Brain microvascular endothelial cell (primary cell): ENCODE data around the gene SLC25A2.

Experiments used
- DNase-seq: peaks from one replicate; pipeline ENCODE4 v3.0.0-alpha.2; 2020
- H3K27ac ChIP-seq: fragments of 250-450 bp; sonication (Bioruptor Pico); 2 replicates; pipeline ENCODE4 v1.5.1; 2020; ENCODE audit warnings: mild to moderate bottlenecking, moderate library complexity
- H3K27me3 ChIP-seq: fragments of 250-450 bp; sonication (Bioruptor Pico); replicated peaks from 2 replicates; pipeline ENCODE4 v1.5.1; 2020; ENCODE audit warnings: mild to moderate bottlenecking
- H3K36me3 ChIP-seq: fragments of 250-450 bp; sonication (Bioruptor Pico); replicated peaks from 2 replicates; pipeline ENCODE4 v1.5.1; 2020; ENCODE audit warnings: mild to moderate bottlenecking
- H3K4me3 ChIP-seq: 2 replicates; pipeline ENCODE4 v1.5.1; 2011; ENCODE audit warnings: low read depth, mild to moderate bottlenecking, control low read depth, low read length, moderate library complexity
- CTCF ChIP-seq: IDR thresholded peaks from 2 replicates; pipeline ENCODE4 v1.5.1; 2011; ENCODE audit warnings: low read depth, mild to moderate bottlenecking, moderate library complexity, low read length, control low read depth, inconsistent platforms; ENCODE audit errors: missing control alignments
- in situ Hi-C: cut with HindIII; loops from 2 replicates; pipeline ENCODE4 v1.10.0; 2017; ENCODE audit warnings: low sequenced_read_pairs, low pct_ligation_motif_present

The SLC25A2 gene

GRCh38 chr5:141328231-141328630 is 24.4 kb upstream of the SLC25A2 start:
- in situ Hi-C loops, result no loop called here
- no peaks in the 10 kb centered on the region for H3K27me3 ChIP-seq
- no peak for TF ChIP-seq CTCF
- no peak for DNase-seq
- H3K4me3 ChIP-seq, result no peak overlapping the region
- H3K27ac ChIP-seq, result no peak overlapping the region
- H3K36me3 ChIP-seq, result no peaks in the 10 kb centered on the region

- Histone ChIP-seq H3K27me3 (no peaks in the 10 kb centered on the region), H3K27ac (peak overlapping the region; percentile 19), H3K36me3 (no peaks in the 10 kb centered on the region), H3K4me3 (peak overlapping the region; percentile 51)
- in situ Hi-C loops, result no loop called here
- DNase-seq, result peak; percentile 80
- peak; percentile 77 for TF ChIP-seq CTCF
Observed at GRCh38 chr5:141326088-141326854, 22.4 kb upstream of the SLC25A2 start.

- H3K4me3 ChIP-seq, result no peak overlapping the region
- no peaks in the 10 kb centered on the region for H3K27me3 ChIP-seq
- H3K27ac ChIP-seq, result no peak overlapping the region
- DNase-seq, result no peak
- in situ Hi-C loops, result no loop called here
- TF ChIP-seq CTCF, result no peak
- peaks cover 12% of the 10 kb centered on the region for H3K36me3 ChIP-seq
Observed at GRCh38 chr5:141322261-141322660, 18.4 kb upstream of the SLC25A2 start.

GRCh38 chr5:141320225-141321169 is 16.6 kb upstream of the SLC25A2 start, which contains the start of gene TAF7:
Gene TAF7, minus strand, starts transcription at chr5:141320784. Its CDS starts 740 bp downstream, at chr5:141320044.
- Histone ChIP-seq H3K27ac (peak within 1 kb of the TSS; percentile 97), H3K36me3 (peaks cover 17% of the 10 kb centered on the region), H3K4me3 (peak within 1 kb of the TSS; percentile 87), H3K27me3 (no peaks in the 10 kb centered on the region)
- TF ChIP-seq CTCF, result peak; percentile 91
- peak; percentile 86 for DNase-seq
- in situ Hi-C loops, result no loop called here

- H3K4me3 ChIP-seq, result peak overlapping the region; percentile 87
- no peak for TF ChIP-seq CTCF
- peak overlapping the region; percentile 97 for H3K27ac ChIP-seq
- no peaks in the 10 kb centered on the region for H3K27me3 ChIP-seq
- no peak for DNase-seq
- in situ Hi-C loops, result no loop called here
- H3K36me3 ChIP-seq, result peaks cover 17% of the 10 kb centered on the region
Observed at GRCh38 chr5:141319699-141320098, 15.8 kb upstream of the SLC25A2 start.
